ENCODE results near the gene HNRNPL. TPM values are rescaled to one million over a fixed set of nuclear protein-coding genes. Genes with fewer than 3 reads are reported as not detected.
"Not testable (repeated sequence)": the region's sequence is repeated elsewhere in the genome, so short reads cannot be mapped to it uniquely, and the experiment has no call there.

Gene HNRNPL
- total RNA-seq, 4 donors from 2014 or later = 173 to 180 (median 174) TPM

DNA sequence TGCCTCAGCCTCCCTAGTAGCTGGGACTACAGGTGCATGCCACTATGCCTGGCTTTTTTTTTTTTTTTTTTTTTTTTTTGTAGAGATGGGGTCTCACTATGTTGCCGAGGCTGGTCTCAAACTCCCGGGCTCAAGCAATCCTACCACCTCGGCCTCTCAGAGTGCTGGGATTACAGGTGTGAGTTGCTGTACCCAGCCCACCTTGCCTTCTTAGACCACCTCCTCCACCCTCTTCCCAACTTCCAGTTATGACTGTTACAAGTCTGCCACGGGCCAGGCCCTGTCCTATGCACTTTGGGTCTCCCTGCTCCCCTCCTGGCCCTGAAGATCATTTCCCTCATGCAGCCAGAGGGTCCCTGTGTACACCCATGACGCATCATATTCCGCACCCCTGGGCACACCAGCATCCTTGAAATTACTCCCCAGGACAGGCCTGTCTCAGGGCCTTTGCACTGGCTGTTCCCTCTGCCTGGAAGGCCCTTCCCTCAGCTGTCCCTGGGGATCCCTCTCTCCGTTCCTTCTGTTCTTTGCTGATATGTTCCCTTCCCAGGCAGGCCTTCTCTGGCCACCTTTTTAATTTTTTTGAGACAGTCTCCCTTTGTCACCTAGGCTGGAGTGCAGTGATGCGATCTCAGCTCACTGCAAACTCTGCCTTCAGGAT lies 40.1 kb downstream of the HNRNPL start:
- no peak for ATAC-seq
- Histone ChIP-seq H3K4me3 (no peak overlapping the region), H3K27me3 (no peaks in the 10 kb centered on the region), H3K9me3 (no peaks in the 10 kb centered on the region), H3K27ac (no peak overlapping the region), H3K4me1 (no peaks in the 10 kb centered on the region), H3K36me3 (peaks cover 0 to 8% of the 10 kb centered on the region in 2 donors)
- TF ChIP-seq POLR2AphosphoS5 (IDR thresholded peaks at IDR 0.05) (no peak), CTCF (IDR thresholded peaks at IDR 0.05) (no peak), EP300 (IDR thresholded peaks at IDR 0.05) (no peak), POLR2A (IDR thresholded peaks at IDR 0.05) (no peak)
- 94 to 100% methylated on average over 3 to 8 of the region's 8 CpGs for WGBS, 2 donors (ENCODE audit: low coverage in 1 of 2)

- no peak for TF ChIP-seq CTCF (IDR thresholded peaks at IDR 0.05)
- no peak for TF ChIP-seq POLR2AphosphoS5 (IDR thresholded peaks at IDR 0.05)
- TF ChIP-seq EP300 (IDR thresholded peaks at IDR 0.05) = no peak
- TF ChIP-seq POLR2A (IDR thresholded peaks at IDR 0.05) = no peak
- no peaks in the 10 kb centered on the region for H3K9me3 ChIP-seq
- H3K4me3 ChIP-seq = no peak overlapping the region
- 90 to 96% methylated on average over 5 to 9 of the region's 17 CpGs for WGBS, 2 donors (ENCODE audit: low coverage in 1 of 2)
- no peak for ATAC-seq
- no peak overlapping the region for H3K27ac ChIP-seq
- no peaks in the 10 kb centered on the region for H3K27me3 ChIP-seq
- peaks cover 0 to 7% of the 10 kb centered on the region in 2 donors for H3K36me3 ChIP-seq
- H3K4me1 ChIP-seq = no peaks in the 10 kb centered on the region
These were observed 41.0 kb downstream of the HNRNPL start for GRCh38 chr19:38808741-38809140.

DNA sequence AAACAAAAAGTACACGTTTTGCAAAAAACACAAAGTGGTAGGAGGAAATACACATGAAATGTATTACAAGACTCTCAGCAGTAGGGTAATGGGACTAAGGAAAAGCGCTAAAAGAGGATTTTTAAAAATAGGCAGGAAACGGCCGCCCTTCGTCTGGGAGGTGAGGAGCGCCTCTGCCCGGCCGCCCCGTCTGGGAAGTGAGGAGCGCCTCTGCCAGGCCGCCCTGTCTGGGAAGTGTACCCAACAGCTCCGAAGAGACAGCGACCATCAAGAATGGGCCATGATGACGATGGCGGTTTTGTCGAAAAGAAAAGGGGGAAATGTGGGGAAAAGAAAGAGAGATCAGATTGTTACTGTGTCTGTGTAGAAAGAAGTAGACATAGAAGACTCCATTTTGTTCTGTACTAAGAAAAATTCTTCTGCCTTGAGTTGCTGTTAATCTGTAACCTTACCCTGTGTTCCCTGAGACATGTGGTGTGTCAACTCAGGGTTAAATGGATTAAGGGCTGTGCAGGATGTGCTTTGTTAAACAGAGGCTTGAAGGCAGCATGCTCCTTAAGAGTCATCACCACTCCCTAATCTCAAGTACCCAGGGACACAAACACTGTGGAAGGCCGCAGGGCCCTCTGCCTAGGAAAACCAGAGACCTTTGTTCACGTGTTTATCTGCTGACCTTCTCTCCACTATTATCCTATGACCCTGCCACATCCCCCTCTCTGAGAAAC lies 42.2 kb downstream of the HNRNPL start:
- not testable (repeated sequence) for H3K4me3 ChIP-seq, H3K27ac ChIP-seq, H3K4me1 ChIP-seq, H3K36me3 ChIP-seq, H3K9me3 ChIP-seq, H3K27me3 ChIP-seq, ATAC-seq
- WGBS, 2 donors (ENCODE audit: low coverage in 1 of 2) = 80 to 94% methylated on average over 8 to 12 of the region's 18 CpGs

DNA sequence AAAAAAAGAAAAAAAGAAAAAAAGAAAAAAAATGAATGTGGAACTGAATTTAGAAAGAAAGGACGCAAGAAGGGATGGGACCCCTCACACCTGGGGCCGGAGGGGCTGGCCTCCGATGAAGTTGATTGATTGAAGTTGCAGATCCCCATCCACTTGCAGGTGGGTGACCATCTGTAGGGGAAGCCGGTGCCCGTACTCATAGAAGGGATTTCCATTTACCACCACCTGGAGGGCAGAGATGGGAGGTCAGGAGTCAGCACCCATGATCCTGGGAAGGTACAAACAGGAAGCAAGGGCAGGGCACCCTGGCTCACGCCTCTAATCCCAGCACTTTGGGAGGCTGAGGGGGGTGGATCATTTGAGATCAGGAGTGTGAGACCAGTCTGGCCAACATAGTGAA lies 43.4 kb downstream of the HNRNPL start:
- H3K27ac ChIP-seq = no peak overlapping the region
- no peaks in the 10 kb centered on the region for H3K4me1 ChIP-seq
- peaks cover 0 to 5% of the 10 kb centered on the region in 2 donors for H3K36me3 ChIP-seq
- no peak overlapping the region for H3K4me3 ChIP-seq
- TF ChIP-seq POLR2AphosphoS5 (IDR thresholded peaks at IDR 0.05) = no peak
- TF ChIP-seq EP300 (IDR thresholded peaks at IDR 0.05) = no peak
- no peak for TF ChIP-seq POLR2A (IDR thresholded peaks at IDR 0.05)
- TF ChIP-seq CTCF (IDR thresholded peaks at IDR 0.05) = no peak
- no peaks in the 10 kb centered on the region for H3K27me3 ChIP-seq
- ATAC-seq = no peak
- 80% methylated on average over 1 of the region's 6 CpGs; no CpG with 5 or more reads in 1 of the 2 donors for WGBS, 2 donors (ENCODE audit: low coverage in 1 of 2)
- no peaks in the 10 kb centered on the region for H3K9me3 ChIP-seq

- 50 to 59% methylated on average over 1 of the region's 1 CpG for WGBS, 2 donors (ENCODE audit: low coverage in 1 of 2)
- ATAC-seq = no peak
These were observed 44.6 kb downstream of the HNRNPL start for GRCh38 chr19:38805180-38805579.

More at GRCh38 chr19:38805180-38805579, 44.6 kb downstream of the HNRNPL start:
- no peaks in the 10 kb centered on the region for H3K9me3 ChIP-seq
- H3K27me3 ChIP-seq = no peaks in the 10 kb centered on the region
- no peaks in the 10 kb centered on the region for H3K4me1 ChIP-seq
- H3K4me3 ChIP-seq = no peak overlapping the region
- peaks cover 0 to 5% of the 10 kb centered on the region in 2 donors for H3K36me3 ChIP-seq
- H3K27ac ChIP-seq = no peak overlapping the region
- no peak for TF ChIP-seq CTCF (IDR thresholded peaks at IDR 0.05)
- no peak for TF ChIP-seq POLR2A (IDR thresholded peaks at IDR 0.05)
- no peak for TF ChIP-seq POLR2AphosphoS5 (IDR thresholded peaks at IDR 0.05)
- no peak for TF ChIP-seq EP300 (IDR thresholded peaks at IDR 0.05)
